ENCODE results near the gene TRIM42. TPM values are rescaled to one million over a fixed set of nuclear protein-coding genes. Genes with fewer than 3 reads are reported as not detected.

Gene TRIM42
- total RNA-seq, 1 experiment from 2014 or later: not detected

GRCh38 chr3:140702281-140702680, 24.4 kb downstream of the TRIM42 start:
- POLR2A ChIA-PET (ENCODE audit: low non-redundant PET): no interaction called here
- H3K36me3 ChIP-seq (ENCODE audit: insufficient read depth, low read length, poor library complexity, severe bottlenecking): no peaks in the 10 kb centered on the region
- H3K27me3 ChIP-seq (replicated peaks; ENCODE audit: insufficient read depth, low read depth, low read length, poor library complexity): no peaks in the 10 kb centered on the region
- no peaks in the 10 kb centered on the region for H3K9me3 ChIP-seq (ENCODE audit: low read depth, low read length, poor library complexity, severe bottlenecking)
- TF ChIP-seq EZH2 (IDR thresholded peaks at IDR 0.05; ENCODE audit: borderline replicate concordance, low read depth, low read length, poor library complexity, severe bottlenecking) (no peak), CTCF (conservative IDR thresholded peaks at IDR 0.05; ENCODE audit: low read depth, low read length) (no peak)
- no peak overlapping the region for H3K27ac ChIP-seq (ENCODE audit: low read depth, low read length, poor library complexity, severe bottlenecking)
- no TSS peak for BruUV-seq (replicated peaks)
- intact Hi-C loops (cut with micrococcal nuclease; ENCODE audit: unreplicated experiment): no loop called here
- CTCF ChIA-PET: no interaction called here
- H3K4me3 ChIP-seq (ENCODE audit: low read depth, low read length, poor library complexity, severe bottlenecking): no peak overlapping the region
- DNase-seq (ENCODE audit: low spot score): no peak
- H3K4me1 ChIP-seq (ENCODE audit: insufficient read depth, low read length, poor library complexity, severe bottlenecking): no peaks in the 10 kb centered on the region

- no peak for TF ChIP-seq EZH2 (IDR thresholded peaks at IDR 0.05; ENCODE audit: borderline replicate concordance, low read depth, low read length, poor library complexity, severe bottlenecking)
- TF ChIP-seq CTCF (conservative IDR thresholded peaks at IDR 0.05; ENCODE audit: low read depth, low read length): no peak
- H3K4me3 ChIP-seq (ENCODE audit: low read depth, low read length, poor library complexity, severe bottlenecking): no peak overlapping the region
- CTCF ChIA-PET: no interaction called here
Observed at GRCh38 chr3:140703496-140703895, 25.6 kb downstream of the TRIM42 start.

GRCh38 chr3:140704733-140705132, 26.9 kb downstream of the TRIM42 start:
- CTCF ChIA-PET: no interaction called here
- BruUV-seq (replicated peaks): no TSS peak
- Histone ChIP-seq H3K4me3 (ENCODE audit: low read depth, low read length, poor library complexity, severe bottlenecking) (no peak overlapping the region), H3K9me3 (ENCODE audit: low read depth, low read length, poor library complexity, severe bottlenecking) (no peaks in the 10 kb centered on the region), H3K27me3 (replicated peaks; ENCODE audit: insufficient read depth, low read depth, low read length, poor library complexity) (no peaks in the 10 kb centered on the region), H3K27ac (ENCODE audit: low read depth, low read length, poor library complexity, severe bottlenecking) (no peak overlapping the region), H3K4me1 (ENCODE audit: insufficient read depth, low read length, poor library complexity, severe bottlenecking) (no peaks in the 10 kb centered on the region), H3K36me3 (ENCODE audit: insufficient read depth, low read length, poor library complexity, severe bottlenecking) (no peaks in the 10 kb centered on the region)
- intact Hi-C loops (cut with micrococcal nuclease; ENCODE audit: unreplicated experiment): no loop called here
- TF ChIP-seq CTCF (conservative IDR thresholded peaks at IDR 0.05; ENCODE audit: low read depth, low read length) (no peak), EZH2 (IDR thresholded peaks at IDR 0.05; ENCODE audit: borderline replicate concordance, low read depth, low read length, poor library complexity, severe bottlenecking) (no peak)
- POLR2A ChIA-PET (ENCODE audit: low non-redundant PET): no interaction called here
- DNase-seq (ENCODE audit: low spot score): no peak

More at GRCh38 chr3:140703496-140703895, 25.6 kb downstream of the TRIM42 start:
- H3K4me1 ChIP-seq (ENCODE audit: insufficient read depth, low read length, poor library complexity, severe bottlenecking): no peaks in the 10 kb centered on the region
- intact Hi-C loops (cut with micrococcal nuclease; ENCODE audit: unreplicated experiment): no loop called here
- H3K36me3 ChIP-seq (ENCODE audit: insufficient read depth, low read length, poor library complexity, severe bottlenecking): no peaks in the 10 kb centered on the region
- no peaks in the 10 kb centered on the region for H3K9me3 ChIP-seq (ENCODE audit: low read depth, low read length, poor library complexity, severe bottlenecking)
- H3K27ac ChIP-seq (ENCODE audit: low read depth, low read length, poor library complexity, severe bottlenecking): no peak overlapping the region
- POLR2A ChIA-PET (ENCODE audit: low non-redundant PET): no interaction called here
- DNase-seq (ENCODE audit: low spot score): no peak
- H3K27me3 ChIP-seq (replicated peaks; ENCODE audit: insufficient read depth, low read depth, low read length, poor library complexity): no peaks in the 10 kb centered on the region
- no TSS peak for BruUV-seq (replicated peaks)

Measured in A673 (cell line).